ENCODE data around the gene KLF9. TPM values are rescaled to one million over a fixed set of nuclear protein-coding genes. Genes with fewer than 3 reads are reported as not detected.

Gene KLF9
- total RNA-seq, 1 experiment from 2014 or later: 1.0 TPM

- no peaks in the 10 kb centered on the region for H3K9me3 Mint-ChIP-seq
- H3K4me1 Mint-ChIP-seq: peaks cover 30% of the 10 kb centered on the region
- TF ChIP-seq ELF4 (CRISPR knock-in tag; IDR thresholded peaks at IDR 0.05; ENCODE audit: low read depth): peak; percentile 81; the same call in 1 of the 2 replicates
- no peak for TF ChIP-seq KAT7 (CRISPR knock-in tag; IDR thresholded peaks at IDR 0.05; ENCODE audit: borderline replicate concordance)
- 0 out of 2 replicates have a peak, but pooled peaks have one; percentile 32 for TF ChIP-seq TP53 (CRISPR knock-in tag; IDR thresholded peaks at IDR 0.05)
- peak; percentile 34; the same call in 1 of the 2 replicates for TF ChIP-seq FOXP4 (CRISPR knock-in tag; IDR thresholded peaks at IDR 0.05)
- peak; percentile 69; the same call in 1 of the 2 replicates for TF ChIP-seq HMGXB4 (CRISPR knock-in tag; IDR thresholded peaks at IDR 0.05)
- TF ChIP-seq E2F5 (CRISPR knock-in tag; IDR thresholded peaks at IDR 0.05): peak; percentile 52
- H3K36me3 Mint-ChIP-seq: no peaks in the 10 kb centered on the region
- ChIA-PET POLR2A (interaction anchor here (0.6 to 0.8 kb wide), 3 partner anchors 9 to 183 kb away, joined by 3 to 5 read pairs (median 3); no protein-coding TSS in a partner anchor), CTCF (interaction anchor here (0.7 to 2.4 kb wide), 13 partner anchors 9 to 306 kb away, joined by 3 to 15 read pairs (median 4); no protein-coding TSS in a partner anchor)
- peak; percentile 79 for DNase-seq (ENCODE audit: low spot score)
- H3K27me3 Mint-ChIP-seq (ENCODE audit: low read depth): peaks cover 48% of the 10 kb centered on the region
- peak overlapping the region; percentile 98 for H3K27ac Mint-ChIP-seq
- peak; percentile 16 for ATAC-seq
- H3K4me3 Mint-ChIP-seq: peak overlapping the region; percentile 84
Observed at GRCh38 chr9:70418822-70419555, 4.5 kb upstream of the KLF9 start.

GRCh38 chr9:70415476-70415875, 1.0 kb upstream of the KLF9 start:
- ATAC-seq (no peak), DNase-seq (ENCODE audit: low spot score) (no peak)
- Mint-ChIP-seq H3K4me3 (no peak overlapping the region), H3K9me3 (no peaks in the 10 kb centered on the region), H3K36me3 (no peaks in the 10 kb centered on the region), H3K27ac (no peak overlapping the region), H3K27me3 (ENCODE audit: low read depth) (peaks cover 55% of the 10 kb centered on the region), H3K4me1 (peaks cover 32% of the 10 kb centered on the region)
- ChIA-PET POLR2A (no interaction called here), CTCF (no interaction called here)
- TF ChIP-seq ZNF396 (CRISPR knock-in tag; IDR thresholded peaks at IDR 0.05; ENCODE audit: borderline replicate concordance) (no peak), SMAD4 (CRISPR knock-in tag; IDR thresholded peaks at IDR 0.05) (no peak), ZBTB43 (CRISPR knock-in tag; IDR thresholded peaks at IDR 0.05) (no peak), ATF6 (CRISPR knock-in tag; IDR thresholded peaks at IDR 0.05) (no peak), FOXP4 (CRISPR knock-in tag; IDR thresholded peaks at IDR 0.05) (no peak), ATF2 (CRISPR knock-in tag; IDR thresholded peaks at IDR 0.05; ENCODE audit: borderline replicate concordance, low read depth) (no peak), SP1 (CRISPR knock-in tag; conservative IDR thresholded peaks at IDR 0.05) (no peak), CTCF (IDR thresholded peaks at IDR 0.05) (no peak), FOXK1 (CRISPR knock-in tag; IDR thresholded peaks at IDR 0.05) (no peak), FOXJ3 (CRISPR knock-in tag; IDR thresholded peaks at IDR 0.05; ENCODE audit: borderline replicate concordance) (no peak), ZNF512 (CRISPR knock-in tag; IDR thresholded peaks at IDR 0.05; ENCODE audit: borderline replicate concordance) (no peak), CBFB (CRISPR knock-in tag; IDR thresholded peaks at IDR 0.05; ENCODE audit: low read depth) (no peak)

Data from WTC11 (cell line).